Natural killer cell (primary cell): ENCODE measurements around the gene SMIM38. TPM values are rescaled to one million over a fixed set of nuclear protein-coding genes. Genes with fewer than 3 reads are reported as not detected.

Experiments
- ATAC-seq, 3 donors: fragments of 150-1000 bp in 2 of 3; fragments of 200-7000 bp in 1 of 3; cut with Tn5 transposase; 1 replicate in 1 of 3; 2 replicates in 2 of 3; pipeline ENCODE4 v1.10.0; 2021; ENCODE audit warnings: mild to moderate bottlenecking in 2 of 3, moderate library complexity in 2 of 3
- DNase-seq, 2 donors: peaks; one replicate each; pipeline versions ENCODE4 v3.0.0 to v3.0.0-alpha.2; 2013 to 2021; ENCODE audit warnings: mixed read lengths in 1 of 2
- H3K27ac ChIP-seq: one replicate; pipeline ENCODE4 v1.5.1; 2013; ENCODE audit warnings: mild to moderate bottlenecking, low read length
- H3K27me3 ChIP-seq: one replicate; pipeline ENCODE4 v1.6.1; 2013; ENCODE audit warnings: low read length; ENCODE audit not compliant: control insufficient read depth, insufficient read depth
- H3K36me3 ChIP-seq: one replicate; pipeline ENCODE4 v1.6.1; 2013; ENCODE audit warnings: low read length; ENCODE audit not compliant: control insufficient read depth, insufficient read depth
- H3K4me1 ChIP-seq: one replicate; pipeline ENCODE4 v1.6.1; 2013; ENCODE audit warnings: low read length; ENCODE audit not compliant: control insufficient read depth, insufficient read depth
- H3K4me3 ChIP-seq: one replicate; pipeline ENCODE4 v1.5.1; 2013; ENCODE audit warnings: low read length
- H3K9me3 ChIP-seq: one replicate; pipeline ENCODE4 v1.6.1; 2013; ENCODE audit warnings: low read length; ENCODE audit not compliant: control insufficient read depth, insufficient read depth
- H3K27ac Mint-ChIP-seq, 2 donors: one replicate each; pipeline ENCODE4 v1.8.0; 2022; ENCODE audit warnings: mild to moderate bottlenecking in 2 of 2, mixed read lengths in 2 of 2, moderate library complexity in 1 of 2
- H3K27me3 Mint-ChIP-seq, 2 donors: one replicate each; pipeline ENCODE4 v1.8.0; 2022; ENCODE audit warnings: low read depth in 2 of 2, mixed read lengths in 2 of 2
- H3K36me3 Mint-ChIP-seq: one replicate; pipeline ENCODE4 v1.8.0; 2022; ENCODE audit warnings: mixed read lengths
- H3K4me1 Mint-ChIP-seq, 2 donors: one replicate each; pipeline ENCODE4 v1.8.0; 2022; ENCODE audit warnings: mixed read lengths in 2 of 2
- H3K4me3 Mint-ChIP-seq: one replicate; pipeline ENCODE4 v1.8.0; 2022; ENCODE audit warnings: mild to moderate bottlenecking, moderate library complexity, mixed read lengths
- H3K9me3 Mint-ChIP-seq, 2 donors: one replicate each; pipeline ENCODE4 v1.8.0; 2022; ENCODE audit warnings: mixed read lengths in 2 of 2
- WGBS: methylation state at CpG from one replicate; pipeline ENCODE4 v1.1.7; 2013; ENCODE audit warnings: missing lambda C conversion rate; ENCODE audit not compliant: insufficient coverage; 5-methylcytosine and 5-hydroxymethylcytosine counted together
- intact Hi-C: fragments of 100-400 bp; cut with micrococcal nuclease; formaldehyde crosslinking; loops from one replicate; pipeline ENCODE4 v1.14.2; 2022
- total RNA-seq, 4 donors: library from RNA; stranded (reverse); fragments of 120-200 nt in 1 of 4; gene quantifications; one replicate each; pipeline versions ENCODE4 v1.2.3 to v1.2.4, GENCODE V29; 2013 to 2022
- TF ChIP-seq, protein P1 (sequence below): fragments of 200-600 bp; IDR thresholded peaks from one replicate; pipeline ENCODE4 v1.8.0; 2022; ENCODE audit warnings: antibody characterized with exemption

SMIM38 gene
- total RNA-seq, 3 donors from 2014 or later (not counting 1 experiment from before 2014, with no cell fraction given): 0.23 to 0.42 (median 0.40) TPM

DNA sequence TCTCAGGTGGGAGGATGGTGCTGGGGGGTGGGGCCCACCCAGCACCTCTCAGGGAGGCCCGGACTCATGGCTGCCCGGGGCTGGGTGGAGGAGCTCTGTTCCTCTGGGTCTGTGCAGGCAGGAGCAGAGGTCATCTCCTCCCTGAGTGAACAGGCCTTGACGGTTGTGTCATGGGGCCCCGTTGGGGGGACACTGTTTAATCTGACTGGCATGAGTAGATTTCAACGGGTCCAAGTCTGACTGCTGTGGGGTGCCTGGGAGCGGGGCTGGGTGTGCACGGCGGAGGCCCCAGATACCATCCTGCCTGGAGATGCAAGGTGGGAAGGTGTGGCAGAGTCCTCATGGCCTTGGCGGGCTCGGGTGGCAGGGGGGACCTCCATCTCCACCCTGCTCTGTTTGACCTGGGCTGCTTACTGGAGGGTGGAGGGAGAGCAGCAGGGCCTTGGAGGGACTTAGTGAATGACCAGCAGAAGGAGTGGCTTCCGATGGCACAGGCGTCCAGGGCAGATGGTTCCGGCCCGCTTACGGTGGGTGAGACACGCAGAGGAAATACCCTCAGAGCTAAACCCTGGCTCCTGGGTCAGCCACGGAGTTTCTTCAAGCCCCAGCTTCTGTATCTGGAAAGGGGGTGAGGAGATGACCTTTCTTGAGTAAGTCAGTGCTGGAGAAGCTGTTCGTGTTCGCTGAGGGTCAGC, 48.7 kb downstream of the SMIM38 start:
- 91% methylated on average over 19 of the region's 19 CpGs for whole genome bisulfite sequencing
- H3K9me3 Mint-ChIP-seq: no peaks in the 10 kb centered on the region
- no peaks in the 10 kb centered on the region for H3K27me3 ChIP-seq
- H3K4me3 Mint-ChIP-seq: no peak overlapping the region
- intact Hi-C loops: no loop called here
- no peaks in the 10 kb centered on the region for H3K4me1 Mint-ChIP-seq
- DNase-seq (no peak), ATAC-seq (no peak)
- peaks cover 0 to 8% of the 10 kb centered on the region in 2 donors for H3K27me3 Mint-ChIP-seq
- no peaks in the 10 kb centered on the region for H3K36me3 Mint-ChIP-seq
- no peak overlapping the region for H3K4me3 ChIP-seq
- H3K4me1 ChIP-seq: no peaks in the 10 kb centered on the region
- H3K9me3 ChIP-seq: no peaks in the 10 kb centered on the region
- H3K36me3 ChIP-seq: no peaks in the 10 kb centered on the region
- H3K27ac Mint-ChIP-seq: no peak overlapping the region
- no peak overlapping the region for H3K27ac ChIP-seq
- TF ChIP-seq, protein P1, sequence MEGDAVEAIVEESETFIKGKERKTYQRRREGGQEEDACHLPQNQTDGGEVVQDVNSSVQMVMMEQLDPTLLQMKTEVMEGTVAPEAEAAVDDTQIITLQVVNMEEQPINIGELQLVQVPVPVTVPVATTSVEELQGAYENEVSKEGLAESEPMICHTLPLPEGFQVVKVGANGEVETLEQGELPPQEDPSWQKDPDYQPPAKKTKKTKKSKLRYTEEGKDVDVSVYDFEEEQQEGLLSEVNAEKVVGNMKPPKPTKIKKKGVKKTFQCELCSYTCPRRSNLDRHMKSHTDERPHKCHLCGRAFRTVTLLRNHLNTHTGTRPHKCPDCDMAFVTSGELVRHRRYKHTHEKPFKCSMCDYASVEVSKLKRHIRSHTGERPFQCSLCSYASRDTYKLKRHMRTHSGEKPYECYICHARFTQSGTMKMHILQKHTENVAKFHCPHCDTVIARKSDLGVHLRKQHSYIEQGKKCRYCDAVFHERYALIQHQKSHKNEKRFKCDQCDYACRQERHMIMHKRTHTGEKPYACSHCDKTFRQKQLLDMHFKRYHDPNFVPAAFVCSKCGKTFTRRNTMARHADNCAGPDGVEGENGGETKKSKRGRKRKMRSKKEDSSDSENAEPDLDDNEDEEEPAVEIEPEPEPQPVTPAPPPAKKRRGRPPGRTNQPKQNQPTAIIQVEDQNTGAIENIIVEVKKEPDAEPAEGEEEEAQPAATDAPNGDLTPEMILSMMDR: no peak

DNA sequence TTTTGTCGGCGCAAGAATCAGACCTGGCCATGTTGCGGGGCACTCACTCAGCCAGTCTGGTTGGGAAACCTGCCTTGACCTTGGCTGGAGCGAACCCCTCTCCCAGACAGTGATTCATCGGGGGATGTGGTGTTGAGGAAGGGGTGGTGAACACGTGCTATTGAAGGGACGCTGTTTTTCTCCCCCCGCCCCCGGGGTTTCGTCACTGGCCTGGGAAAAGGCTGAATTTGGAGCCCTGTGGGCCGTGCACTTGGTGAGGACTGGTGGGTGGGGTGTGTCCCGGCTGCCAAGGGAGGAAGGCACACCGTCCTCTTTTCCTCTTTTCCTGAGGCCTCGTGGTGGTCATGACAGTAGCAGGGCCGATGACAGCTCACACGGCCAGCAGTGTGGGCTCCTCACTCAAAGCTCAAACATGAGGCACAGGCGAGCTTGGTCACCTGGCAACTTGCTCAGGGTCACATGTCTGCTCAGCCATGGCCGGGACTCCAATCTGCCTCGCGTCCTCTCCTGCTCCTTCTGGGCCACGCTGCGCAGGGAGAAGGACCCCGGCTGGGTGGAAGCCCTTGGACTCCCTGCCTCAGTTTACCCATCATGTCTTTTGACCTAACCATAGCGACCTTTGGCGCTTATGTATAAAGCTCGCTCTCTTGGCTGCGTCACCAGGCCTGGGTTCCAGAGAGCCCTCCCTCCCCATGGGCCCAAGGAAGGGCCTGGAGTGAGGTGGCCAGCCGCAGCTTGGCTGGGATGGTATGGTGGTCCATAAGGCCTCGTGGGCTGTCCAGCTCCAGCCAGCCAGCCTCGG, 49.4 kb downstream of the SMIM38 start:
- ATAC-seq: no peak
- Mint-ChIP-seq H3K9me3 (no peaks in the 10 kb centered on the region), H3K4me1 (no peaks in the 10 kb centered on the region), H3K27me3 (peaks cover 4 to 7% of the 10 kb centered on the region in 2 donors), H3K4me3 (no peak overlapping the region), H3K27ac (no peak overlapping the region), H3K36me3 (no peaks in the 10 kb centered on the region)
- intact Hi-C loops: no loop called here
- no peaks in the 10 kb centered on the region for H3K9me3 ChIP-seq
- TF ChIP-seq, protein P1: no peak
- no peak overlapping the region for H3K4me3 ChIP-seq
- no peaks in the 10 kb centered on the region for H3K4me1 ChIP-seq
- DNase-seq: no peak
- no peaks in the 10 kb centered on the region for H3K36me3 ChIP-seq
- no peak overlapping the region for H3K27ac ChIP-seq
- WGBS: 85% methylated on average over 30 of the region's 30 CpGs
- no peaks in the 10 kb centered on the region for H3K27me3 ChIP-seq

Other genes starting within 250 kb of the SMIM38 start
- gene MRGPRD, start 174.9 kb upstream of the SMIM38 start, total RNA-seq: not detected
- not detected for gene MRGPRF, start 142.7 kb upstream of the SMIM38 start, total RNA-seq
- gene TPCN2, start 107.0 kb upstream of the SMIM38 start, total RNA-seq: 10 to 100 TPM; 14.9 to 18.3 (median 18.2) TPM
- gene MYEOV, start 138.2 kb downstream of the SMIM38 start, total RNA-seq: 1 to 10 TPM in 2 of 3 donors, not detected in 1; 1.1 to 1.2 TPM